ELR (cell line): ENCODE measurements around the gene ATP9A.
"Not testable (repeated sequence)": the region's sequence is repeated elsewhere in the genome, so short reads cannot be mapped to it uniquely, and the experiment has no call there.

Source experiments
- DNase-seq: peaks from one replicate; pipeline ENCODE4 v3.0.0-alpha.2; 2015; ENCODE audit warnings: low read depth

The ATP9A gene

GRCh38 chr20:51750770-51751388, 17.3 kb downstream of the ATP9A start:
- no peak for DNase-seq

- DNase-seq: peak; percentile 98
Observed at GRCh38 chr20:51750037-51750769, 18.0 kb downstream of the ATP9A start.

GRCh38 chr20:51749674-51750036, 18.5 kb downstream of the ATP9A start:
- DNase-seq: peak; percentile 63

GRCh38 chr20:51747182-51747911, 20.8 kb downstream of the ATP9A start:
- no peak for DNase-seq

- no peak for DNase-seq
Observed at GRCh38 chr20:51745804-51746203, 22.4 kb downstream of the ATP9A start.

GRCh38 chr20:51740838-51741237, 27.4 kb downstream of the ATP9A start:
- no peak for DNase-seq

GRCh38 chr20:51740308-51740707, 27.9 kb downstream of the ATP9A start:
- not testable (repeated sequence) for DNase-seq

- no peak for DNase-seq
Observed at GRCh38 chr20:51739722-51740249, 28.4 kb downstream of the ATP9A start.

- no peak for DNase-seq
Observed at GRCh38 chr20:51738877-51739447, 29.2 kb downstream of the ATP9A start.

- DNase-seq: not testable (repeated sequence)
Observed at GRCh38 chr20:51738261-51738660, 29.9 kb downstream of the ATP9A start.

GRCh38 chr20:51736947-51737346, 31.2 kb downstream of the ATP9A start:
- no peak for DNase-seq

- DNase-seq: no peak
Observed at GRCh38 chr20:51735728-51736600, 32.2 kb downstream of the ATP9A start.

- DNase-seq: no peak
Observed at GRCh38 chr20:51734876-51735720, 33.1 kb downstream of the ATP9A start.

- DNase-seq: no peak
Observed at GRCh38 chr20:51733070-51733469, 35.1 kb downstream of the ATP9A start.

GRCh38 chr20:51732096-51732791, 35.9 kb downstream of the ATP9A start:
- DNase-seq: no peak

- no peak for DNase-seq
Observed at GRCh38 chr20:51731731-51732095, 36.5 kb downstream of the ATP9A start.

GRCh38 chr20:51729771-51730170, 38.4 kb downstream of the ATP9A start:
- no peak for DNase-seq

- no peak for DNase-seq
Observed at GRCh38 chr20:51728737-51729136, 39.5 kb downstream of the ATP9A start.

GRCh38 chr20:51727872-51728271, 40.3 kb downstream of the ATP9A start:
- DNase-seq: no peak

- no peak for DNase-seq
Observed at GRCh38 chr20:51725584-51726176, 42.5 kb downstream of the ATP9A start.
